Sigmoid colon (tissue), 7 donors: Measurements from ENCODE around the gene RHEB. TPM values are rescaled to one million over a fixed set of nuclear protein-coding genes. Genes with fewer than 3 reads are reported as not detected.

Source experiments
- DNase-seq: peaks from one replicate; pipeline ENCODE4 v3.0.0-alpha.2; 2019
- H3K27ac ChIP-seq, 4 donors: fragments of 200-600 bp; sonication (generic); one replicate each; pipeline ENCODE4 v1.5.1; 2016 to 2019; ENCODE audit warnings: mild to moderate bottlenecking in 1 of 4
- H3K27me3 ChIP-seq, 3 donors: fragments of 200-600 bp; sonication (generic); one replicate each; pipeline ENCODE4 v1.5.1; 2019; ENCODE audit warnings: mild to moderate bottlenecking in 1 of 3
- H3K36me3 ChIP-seq, 4 donors: fragments of 200-600 bp; sonication (generic); one replicate each; pipeline ENCODE4 v1.5.1; 2016 to 2019
- H3K4me1 ChIP-seq, 4 donors: fragments of 200-600 bp; sonication (generic); one replicate each; pipeline ENCODE4 v1.5.1; 2017 to 2019
- H3K4me3 ChIP-seq, 4 donors: fragments of 200-600 bp; sonication (generic); one replicate each; pipeline ENCODE4 v1.5.1; 2017 to 2019; ENCODE audit warnings: mild to moderate bottlenecking in 2 of 4, moderate library complexity in 1 of 4
- H3K9me3 ChIP-seq, 4 donors: fragments of 200-600 bp in 3 of 4; sonication (generic) in 3 of 4; one replicate each; pipeline versions ENCODE4 v1.5.1 to v1.6.1; 2013 to 2019
- CTCF ChIP-seq, 4 experiments: fragments of 450-650 bp in 3 of 4; fragments of 200-600 bp in 1 of 4; IDR thresholded peaks; one replicate each; pipeline ENCODE4 v1.5.1; 2016 to 2019; ENCODE audit warnings: antibody characterized with exemption in 4 of 4, mild to moderate bottlenecking in 3 of 4, moderate library complexity in 2 of 4
- EP300 ChIP-seq, 4 donors: sonication (generic); formaldehyde crosslinking; IDR thresholded peaks; one replicate each; pipeline ENCODE4 v1.6.1; 2017; ENCODE audit warnings: antibody characterized with exemption in 4 of 4
- POLR2A ChIP-seq, 2 donors: fragments of 450-650 bp; IDR thresholded peaks; one replicate each; pipeline ENCODE4 v1.6.1; 2016; ENCODE audit warnings: antibody characterized with exemption in 2 of 2, mild to moderate bottlenecking in 2 of 2, moderate library complexity in 2 of 2
- POLR2AphosphoS5 ChIP-seq, 4 donors: sonication (generic); formaldehyde crosslinking; IDR thresholded peaks; one replicate each; pipeline ENCODE4 v1.6.1; 2017; ENCODE audit warnings: antibody characterized with exemption in 4 of 4
- WGBS, 2 donors: extraction: QIAGEN DNeasy Blood & Tissue Kit; methylation state at CpG; one replicate each; pipeline ENCODE4 v1.1.7; 2013; 5-methylcytosine and 5-hydroxymethylcytosine counted together
- intact Hi-C: fragments of 100-400 bp; cut with DNase I; formaldehyde crosslinking; loops from one replicate; pipeline ENCODE4 v1.15.1; 2023
- polyA plus RNA-seq, 3 donors: library from polyadenylated mRNA; stranded (reverse); fragments of 200-250 nt; gene quantifications; one replicate each; pipeline ENCODE4 v1.2.3, GENCODE V29; 2013
- total RNA-seq, 4 donors: library from RNA; depleted of rRNA; stranded (reverse); fragments of >200 nt; gene quantifications; one replicate each; pipeline ENCODE4 v1.1.0, GENCODE V29; 2016
- donor health status: healthy with polysubstance abuse.
- donor health status: Bipolar disorder and iron deficiency.
- donor health status: healthy.

RHEB gene
- total and polyA plus RNA-seq, 7 donors, result 48.3 to 162 (median 121) TPM

DNA sequence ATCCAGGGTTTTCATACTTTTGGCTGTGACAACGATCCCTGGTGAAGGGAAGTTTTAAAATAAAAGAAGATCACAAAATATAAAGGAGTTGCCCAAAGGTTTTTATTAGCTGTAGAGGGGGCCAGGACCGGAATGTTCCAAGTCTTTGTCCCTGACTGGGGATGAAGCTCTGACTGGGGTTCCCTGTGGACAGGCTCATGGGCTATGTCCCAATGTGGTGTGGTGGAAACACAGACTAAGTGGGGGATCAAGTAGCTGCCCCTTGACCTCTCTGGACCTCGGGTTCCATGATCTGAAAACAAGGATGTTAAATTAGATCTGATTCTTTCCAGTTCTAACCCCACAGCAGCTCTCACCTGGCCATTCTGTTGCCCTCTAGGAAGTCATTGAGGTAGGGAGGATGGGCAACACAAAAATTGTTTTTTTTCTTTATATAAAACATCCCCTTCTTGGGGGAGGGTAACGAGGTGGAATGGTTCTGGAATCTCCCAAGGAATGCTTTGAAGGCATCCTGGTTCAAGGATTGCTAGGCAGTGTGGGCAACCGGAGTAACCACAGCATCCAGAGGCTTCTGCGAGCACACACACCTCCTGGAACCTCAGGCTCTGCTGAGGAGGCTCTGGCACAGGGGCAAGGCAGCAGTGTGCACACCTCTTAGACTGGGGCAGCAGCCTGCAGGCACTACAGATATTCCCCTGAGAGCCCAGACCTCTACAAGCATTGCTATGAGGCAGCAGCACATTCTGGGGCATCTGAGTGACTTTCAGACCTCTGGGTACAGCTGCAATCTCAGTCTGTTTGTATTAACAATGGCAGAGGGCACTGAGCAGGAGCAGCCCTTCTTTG lies 58.4 kb downstream of the RHEB start:
- TF ChIP-seq EP300 (IDR thresholded peaks at IDR 0.05) (no peak), POLR2AphosphoS5 (IDR thresholded peaks at IDR 0.05) (no peak), POLR2A (IDR thresholded peaks at IDR 0.05) (no peak), CTCF (IDR thresholded peaks at IDR 0.05) (no peak)
- Histone ChIP-seq H3K27me3 (no peaks in the 10 kb centered on the region), H3K4me1 (peaks cover 0 to 34% (median 32%) of the 10 kb centered on the region in 4 donors), H3K36me3 (peaks cover 0 to 26% (median 13%) of the 10 kb centered on the region in 4 donors), H3K27ac (peak overlapping the region; percentile 85 to 98 (median 96)), H3K4me3 (no peak overlapping the region), H3K9me3 (peaks cover 0 to 4% (median 2%) of the 10 kb centered on the region in 4 donors)
- 89 to 90% methylated on average over 6 of the region's 6 CpGs for WGBS, 2 donors
- intact Hi-C loops, result loop anchor here (2.0 kb wide), 3 partner anchors 43 to 297 kb away; partner anchors contain the start of gene RHEB
- DNase-seq, result no peak

GRCh38 chr7:151460474-151460855 lies 59.2 kb downstream of the RHEB start:
- Histone ChIP-seq H3K9me3 (peaks cover 0 to 4% (median 2%) of the 10 kb centered on the region in 4 donors), H3K27ac (peak overlapping the region; percentile 85 to 98 (median 96)), H3K4me1 (peaks cover 0 to 34% (median 32%) of the 10 kb centered on the region in 4 donors), H3K36me3 (peaks cover 0 to 17% (median 5%) of the 10 kb centered on the region in 4 donors), H3K4me3 (peak overlapping the region in 3 of 4 donors; percentile 13 to 29 (median 27)), H3K27me3 (no peaks in the 10 kb centered on the region)
- intact Hi-C loops, result loop anchor here (1.0 to 2.0 kb wide), 4 partner anchors 44 to 298 kb away; partner anchors contain the start of gene RHEB
- no peak for TF ChIP-seq POLR2A (IDR thresholded peaks at IDR 0.05)
- TF ChIP-seq POLR2AphosphoS5 (IDR thresholded peaks at IDR 0.05), result no peak
- no peak for TF ChIP-seq EP300 (IDR thresholded peaks at IDR 0.05)
- TF ChIP-seq CTCF (IDR thresholded peaks at IDR 0.05), result no peak
- DNase-seq, result peak; percentile 84
- WGBS, 2 donors, result 67 to 73% methylated on average over 10 of the region's 10 CpGs

DNA sequence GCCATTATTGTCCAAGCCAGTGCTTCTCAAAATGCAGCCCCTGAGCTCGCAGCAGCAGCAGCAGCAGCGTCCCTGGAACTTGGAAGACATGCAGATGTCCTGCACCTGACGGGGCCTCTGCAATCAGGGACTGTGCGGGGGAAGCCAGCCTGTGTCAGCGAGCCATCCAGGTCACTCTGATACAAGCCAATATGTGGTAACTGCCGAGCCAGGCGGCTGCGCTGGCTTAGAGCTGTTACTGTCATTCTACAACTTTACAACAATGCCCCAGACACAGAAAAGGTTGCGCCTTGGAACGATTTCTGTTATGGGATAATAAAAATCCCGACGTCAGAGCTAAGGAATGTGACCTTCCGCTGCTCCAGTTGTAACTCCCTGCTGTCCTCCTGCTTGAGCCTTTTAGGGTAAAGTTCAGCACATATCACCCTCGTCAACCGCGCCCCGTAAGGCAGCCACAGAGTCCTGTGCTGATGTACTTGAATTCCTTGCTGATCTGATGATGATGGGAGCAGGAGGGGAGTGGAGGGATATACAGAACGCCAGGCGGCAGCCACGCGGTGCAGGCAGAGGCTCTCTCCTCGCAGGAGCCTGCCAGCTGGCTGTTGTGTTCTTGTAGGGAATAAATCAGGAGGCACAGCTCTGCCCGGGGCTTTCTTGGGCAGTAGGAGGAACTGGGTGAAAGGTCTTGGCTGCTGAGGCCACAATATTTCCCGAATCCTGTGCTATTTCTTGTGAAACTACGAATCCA lies 59.8 kb downstream of the RHEB start:
- WGBS, 2 donors, result 5 to 32% methylated on average over 25 of the region's 25 CpGs
- Histone ChIP-seq H3K27me3 (no peaks in the 10 kb centered on the region), H3K9me3 (peaks cover 0 to 4% (median 2%) of the 10 kb centered on the region in 4 donors), H3K4me1 (peaks cover 0 to 34% (median 32%) of the 10 kb centered on the region in 4 donors), H3K27ac (peak overlapping the region; percentile 85 to 98 (median 96)), H3K4me3 (peak overlapping the region in 3 of 4 donors; percentile 13 to 29 (median 27)), H3K36me3 (peaks cover 0 to 11% (median 0%) of the 10 kb centered on the region in 4 donors)
- DNase-seq, result peak; percentile 98
- TF ChIP-seq CTCF (IDR thresholded peaks at IDR 0.05), result peak in 2 of 4 experiments; percentile 13 to 23
- peak; percentile 70 to 99 (median 92) for TF ChIP-seq EP300 (IDR thresholded peaks at IDR 0.05)
- TF ChIP-seq POLR2AphosphoS5 (IDR thresholded peaks at IDR 0.05), result peak; percentile 79 to 94 (median 84)
- TF ChIP-seq POLR2A (IDR thresholded peaks at IDR 0.05), result peak in 1 of 2 donors; percentile 12
- intact Hi-C loops, result loop anchor here (1.0 to 2.0 kb wide), 4 partner anchors 45 to 299 kb away; partner anchors contain the start of gene RHEB

DNA sequence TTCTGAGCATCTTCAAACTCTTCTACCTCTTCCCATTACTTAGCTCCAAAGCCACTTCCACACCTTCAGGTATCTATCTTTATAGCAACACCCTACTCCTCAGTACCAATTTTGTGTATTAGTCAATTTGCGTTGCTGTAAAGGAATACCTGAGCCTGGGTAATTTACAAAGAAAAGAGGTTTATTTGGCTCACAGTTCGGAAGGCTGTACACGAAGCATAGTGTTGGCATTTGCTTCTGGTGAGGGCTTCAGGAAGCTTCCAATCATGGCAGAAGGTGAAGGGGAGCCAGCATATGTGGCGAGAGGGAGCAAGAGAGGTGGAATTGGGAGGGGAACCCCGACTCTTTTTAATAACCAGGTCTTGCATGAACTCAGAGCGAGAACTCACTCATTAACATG lies 62.2 kb downstream of the RHEB start:
- Histone ChIP-seq H3K4me3 (no peak overlapping the region), H3K27me3 (no peaks in the 10 kb centered on the region), H3K36me3 (no peaks in the 10 kb centered on the region), H3K27ac (no peak overlapping the region), H3K4me1 (peaks cover 0 to 34% (median 32%) of the 10 kb centered on the region in 4 donors), H3K9me3 (peaks cover 0 to under 1% (median 0%) of the 10 kb centered on the region in 4 donors)
- WGBS, 2 donors, result 96 to 98% methylated on average over 6 of the region's 6 CpGs
- no peak for DNase-seq
- intact Hi-C loops, result no loop called here
- no peak for TF ChIP-seq POLR2AphosphoS5 (IDR thresholded peaks at IDR 0.05)
- no peak for TF ChIP-seq EP300 (IDR thresholded peaks at IDR 0.05)
- no peak for TF ChIP-seq POLR2A (IDR thresholded peaks at IDR 0.05)
